ENCODE measurements around the gene EEPD1. TPM values are rescaled to one million over a fixed set of nuclear protein-coding genes. Genes with fewer than 3 reads are reported as not detected.
"Not testable (repeated sequence)": the region's sequence is repeated elsewhere in the genome, so short reads cannot be mapped to it uniquely, and the experiment has no call there.

EEPD1 gene
- polyA plus RNA-seq, 1 donor from 2014 or later, result 1.9 TPM

- no peaks in the 10 kb centered on the region for H3K27me3 Mint-ChIP-seq
- no peaks in the 10 kb centered on the region for H3K4me1 Mint-ChIP-seq
- peaks cover 0 to 2% (median 0%) of the 10 kb centered on the region in 3 donors for H3K9me3 Mint-ChIP-seq
- peaks cover 1% of the 10 kb centered on the region for H3K36me3 Mint-ChIP-seq
- H3K27ac Mint-ChIP-seq, result no peak overlapping the region
- no peak overlapping the region for H3K4me3 Mint-ChIP-seq
Measured at GRCh38 chr7:36223851-36224250, 70.8 kb downstream of the EEPD1 start.

GRCh38 chr7:36224934-36225858, 72.1 kb downstream of the EEPD1 start:
- peaks cover 1% of the 10 kb centered on the region for H3K36me3 Mint-ChIP-seq
- no peaks in the 10 kb centered on the region for H3K27me3 Mint-ChIP-seq
- H3K27ac Mint-ChIP-seq, result no peak overlapping the region
- no peak overlapping the region for H3K4me3 Mint-ChIP-seq
- H3K9me3 Mint-ChIP-seq, result no peaks in the 10 kb centered on the region
- peaks cover 0 to 2% (median 0%) of the 10 kb centered on the region in 3 donors for H3K4me1 Mint-ChIP-seq

GRCh38 chr7:36226151-36226550, 73.1 kb downstream of the EEPD1 start:
- Mint-ChIP-seq H3K9me3 (no peaks in the 10 kb centered on the region), H3K36me3 (peaks cover 1% of the 10 kb centered on the region), H3K4me3 (no peak overlapping the region), H3K27ac (no peak overlapping the region), H3K27me3 (no peaks in the 10 kb centered on the region), H3K4me1 (peaks cover 0 to 2% (median 0%) of the 10 kb centered on the region in 3 donors)

GRCh38 chr7:36227223-36227622, 74.2 kb downstream of the EEPD1 start:
- no peaks in the 10 kb centered on the region for H3K27me3 Mint-ChIP-seq
- H3K4me3 Mint-ChIP-seq, result no peak overlapping the region
- H3K36me3 Mint-ChIP-seq, result peaks cover 1% of the 10 kb centered on the region
- peaks cover 0 to 2% (median 0%) of the 10 kb centered on the region in 3 donors for H3K4me1 Mint-ChIP-seq
- no peaks in the 10 kb centered on the region for H3K9me3 Mint-ChIP-seq
- H3K27ac Mint-ChIP-seq, result no peak overlapping the region

GRCh38 chr7:36228039-36228438, 75.0 kb downstream of the EEPD1 start:
- Mint-ChIP-seq H3K4me3 (no peak overlapping the region), H3K4me1 (peaks cover 0 to 4% (median 0%) of the 10 kb centered on the region in 3 donors)

GRCh38 chr7:36231406-36231805, 78.4 kb downstream of the EEPD1 start:
- peak overlapping the region in 1 of 3 donors; percentile 33 for H3K27ac Mint-ChIP-seq
- no peaks in the 10 kb centered on the region for H3K9me3 Mint-ChIP-seq
- H3K4me1 Mint-ChIP-seq, result peaks cover 0 to 4% (median 0%) of the 10 kb centered on the region in 3 donors
- H3K4me3 Mint-ChIP-seq, result no peak overlapping the region
- H3K27me3 Mint-ChIP-seq, result no peaks in the 10 kb centered on the region
- peaks cover 5% of the 10 kb centered on the region for H3K36me3 Mint-ChIP-seq

More at GRCh38 chr7:36228039-36228438, 75.0 kb downstream of the EEPD1 start:
- peaks cover 1% of the 10 kb centered on the region for H3K36me3 Mint-ChIP-seq
- H3K27me3 Mint-ChIP-seq, result no peaks in the 10 kb centered on the region
- H3K27ac Mint-ChIP-seq, result no peak overlapping the region
- no peaks in the 10 kb centered on the region for H3K9me3 Mint-ChIP-seq

GRCh38 chr7:36232555-36232954, 79.5 kb downstream of the EEPD1 start:
- Mint-ChIP-seq H3K27me3 (no peaks in the 10 kb centered on the region), H3K36me3 (peaks cover 5% of the 10 kb centered on the region), H3K9me3 (no peaks in the 10 kb centered on the region), H3K27ac (no peak overlapping the region), H3K4me1 (peaks cover 0 to 4% (median 0%) of the 10 kb centered on the region in 3 donors), H3K4me3 (no peak overlapping the region)

- Mint-ChIP-seq H3K9me3 (no peaks in the 10 kb centered on the region), H3K4me3 (no peak overlapping the region), H3K36me3 (peaks cover 5% of the 10 kb centered on the region), H3K27ac (no peak overlapping the region), H3K27me3 (no peaks in the 10 kb centered on the region), H3K4me1 (peaks cover 0 to 4% (median 0%) of the 10 kb centered on the region in 3 donors)
Measured at GRCh38 chr7:36232971-36233550, 80.0 kb downstream of the EEPD1 start.

GRCh38 chr7:36236073-36236472, 83.0 kb downstream of the EEPD1 start:
- Mint-ChIP-seq H3K4me1 (peaks cover 0 to 2% (median 0%) of the 10 kb centered on the region in 3 donors), H3K4me3 (no peak overlapping the region), H3K27ac (no peak overlapping the region), H3K27me3 (no peaks in the 10 kb centered on the region), H3K36me3 (peaks cover 5% of the 10 kb centered on the region), H3K9me3 (no peaks in the 10 kb centered on the region)

GRCh38 chr7:36238138-36238537, 85.1 kb downstream of the EEPD1 start:
- peaks cover 5% of the 10 kb centered on the region for H3K36me3 Mint-ChIP-seq
- H3K27me3 Mint-ChIP-seq, result no peaks in the 10 kb centered on the region
- H3K4me1 Mint-ChIP-seq, result no peaks in the 10 kb centered on the region
- H3K27ac Mint-ChIP-seq, result no peak overlapping the region
- H3K4me3 Mint-ChIP-seq, result no peak overlapping the region
- no peaks in the 10 kb centered on the region for H3K9me3 Mint-ChIP-seq

- not testable (repeated sequence) for H3K36me3 Mint-ChIP-seq, H3K9me3 Mint-ChIP-seq, H3K27ac Mint-ChIP-seq, H3K27me3 Mint-ChIP-seq, H3K4me3 Mint-ChIP-seq, H3K4me1 Mint-ChIP-seq
Measured at GRCh38 chr7:36243356-36243755, 90.3 kb downstream of the EEPD1 start.

- not testable (repeated sequence) for H3K4me1 Mint-ChIP-seq, H3K27ac Mint-ChIP-seq, H3K36me3 Mint-ChIP-seq, H3K9me3 Mint-ChIP-seq, H3K27me3 Mint-ChIP-seq, H3K4me3 Mint-ChIP-seq
Measured at GRCh38 chr7:36244001-36244400, 90.9 kb downstream of the EEPD1 start.

GRCh38 chr7:36244429-36244828, 91.4 kb downstream of the EEPD1 start:
- Mint-ChIP-seq H3K4me1 (no peaks in the 10 kb centered on the region), H3K27me3 (no peaks in the 10 kb centered on the region), H3K9me3 (no peaks in the 10 kb centered on the region), H3K27ac (no peak overlapping the region), H3K4me3 (no peak overlapping the region), H3K36me3 (no peaks in the 10 kb centered on the region)

GRCh38 chr7:36245684-36246299, 92.7 kb downstream of the EEPD1 start:
- no peaks in the 10 kb centered on the region for H3K36me3 Mint-ChIP-seq
- no peaks in the 10 kb centered on the region for H3K27me3 Mint-ChIP-seq
- no peak overlapping the region for H3K27ac Mint-ChIP-seq
- H3K9me3 Mint-ChIP-seq, result no peaks in the 10 kb centered on the region
- H3K4me3 Mint-ChIP-seq, result no peak overlapping the region
- no peaks in the 10 kb centered on the region for H3K4me1 Mint-ChIP-seq

- Mint-ChIP-seq H3K9me3 (peaks cover 0 to 12% (median 1%) of the 10 kb centered on the region in 3 donors), H3K27ac (no peak overlapping the region), H3K27me3 (no peaks in the 10 kb centered on the region), H3K4me3 (no peak overlapping the region), H3K4me1 (no peaks in the 10 kb centered on the region), H3K36me3 (no peaks in the 10 kb centered on the region)
Measured at GRCh38 chr7:36249091-36249490, 96.0 kb downstream of the EEPD1 start.
